ENCODE measurements around the gene KCNQ1.

Gene KCNQ1

DNA sequence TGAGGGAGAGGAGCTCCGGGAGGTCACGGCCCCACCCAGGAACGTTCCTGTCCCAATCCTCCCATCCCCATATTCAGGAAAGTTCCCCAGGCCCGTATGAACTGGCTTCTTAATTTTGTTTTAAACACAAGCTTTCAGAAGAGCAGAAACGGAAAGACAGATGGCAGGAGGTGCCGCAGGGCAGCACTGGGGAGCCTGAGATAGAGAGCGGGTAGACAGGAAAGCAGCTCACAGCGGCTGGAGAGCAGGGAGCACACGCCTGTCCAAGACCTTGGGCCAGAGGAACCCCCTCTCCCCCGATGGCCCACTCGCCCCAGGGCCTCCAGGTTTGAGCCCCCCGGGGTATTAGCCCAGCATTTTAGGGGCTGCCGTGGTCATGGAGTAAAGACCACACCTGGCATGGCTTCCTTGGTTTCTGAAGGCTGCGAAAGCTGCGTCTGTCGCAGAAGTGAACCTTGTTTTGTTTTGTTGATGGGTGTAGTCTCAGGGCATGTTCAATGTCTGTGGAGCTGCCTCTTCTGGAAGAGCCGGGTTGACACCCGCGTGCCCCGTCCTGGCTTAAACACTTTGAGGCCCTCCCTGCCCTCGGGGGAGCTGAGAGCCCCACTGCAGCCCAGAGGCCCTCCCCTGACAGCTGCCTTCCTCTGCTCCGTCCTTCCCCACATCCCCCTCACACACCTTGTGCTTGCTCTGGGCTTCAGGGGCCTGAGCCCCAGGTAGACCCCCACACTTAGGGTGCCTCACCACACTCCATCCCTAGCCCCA lies 272.9 kb downstream of the KCNQ1 start:
- no peaks in the 10 kb centered on the region for H3K79me2 ChIP-seq (ENCODE audit: insufficient read depth, low read length)

DNA sequence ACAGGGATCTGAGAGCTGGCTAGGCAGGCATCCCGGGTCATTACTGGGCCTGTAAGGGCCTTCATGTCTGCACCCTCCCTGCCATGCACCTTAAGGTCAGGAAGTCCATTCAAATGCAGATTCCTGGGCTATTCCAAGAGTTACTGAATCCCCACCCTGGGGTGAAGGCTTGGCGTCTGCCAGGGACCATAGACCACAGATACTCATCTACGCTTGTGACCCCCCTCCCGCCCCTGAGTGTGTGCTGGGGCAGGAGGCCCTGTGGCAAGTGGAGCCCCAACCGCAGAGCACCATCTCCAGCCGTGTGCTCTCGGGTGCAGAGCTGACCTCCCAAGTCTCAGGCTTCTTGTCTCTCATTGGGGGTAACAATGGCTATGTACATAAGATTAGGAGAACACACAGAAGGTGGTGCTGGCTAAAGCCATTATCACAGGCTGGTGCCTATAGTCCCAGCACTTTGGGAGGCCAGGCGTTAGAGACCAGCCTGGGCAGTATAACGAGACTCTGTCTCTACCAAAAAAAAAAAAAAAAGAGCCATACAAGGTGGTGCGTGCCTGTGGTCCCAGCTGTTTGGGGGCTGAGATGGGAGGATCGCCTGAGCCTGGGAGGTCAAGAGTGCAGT lies 274.1 kb downstream of the KCNQ1 start:
- no peak for TF ChIP-seq EZH2phosphoT487 (IDR thresholded peaks at IDR 0.05; ENCODE audit: borderline replicate concordance)
- TF ChIP-seq, protein P1, sequence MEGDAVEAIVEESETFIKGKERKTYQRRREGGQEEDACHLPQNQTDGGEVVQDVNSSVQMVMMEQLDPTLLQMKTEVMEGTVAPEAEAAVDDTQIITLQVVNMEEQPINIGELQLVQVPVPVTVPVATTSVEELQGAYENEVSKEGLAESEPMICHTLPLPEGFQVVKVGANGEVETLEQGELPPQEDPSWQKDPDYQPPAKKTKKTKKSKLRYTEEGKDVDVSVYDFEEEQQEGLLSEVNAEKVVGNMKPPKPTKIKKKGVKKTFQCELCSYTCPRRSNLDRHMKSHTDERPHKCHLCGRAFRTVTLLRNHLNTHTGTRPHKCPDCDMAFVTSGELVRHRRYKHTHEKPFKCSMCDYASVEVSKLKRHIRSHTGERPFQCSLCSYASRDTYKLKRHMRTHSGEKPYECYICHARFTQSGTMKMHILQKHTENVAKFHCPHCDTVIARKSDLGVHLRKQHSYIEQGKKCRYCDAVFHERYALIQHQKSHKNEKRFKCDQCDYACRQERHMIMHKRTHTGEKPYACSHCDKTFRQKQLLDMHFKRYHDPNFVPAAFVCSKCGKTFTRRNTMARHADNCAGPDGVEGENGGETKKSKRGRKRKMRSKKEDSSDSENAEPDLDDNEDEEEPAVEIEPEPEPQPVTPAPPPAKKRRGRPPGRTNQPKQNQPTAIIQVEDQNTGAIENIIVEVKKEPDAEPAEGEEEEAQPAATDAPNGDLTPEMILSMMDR (conservative IDR thresholded peaks at IDR 0.05; ENCODE audit: low read length), result no peak
- Histone ChIP-seq H3K27me3 (ENCODE audit: insufficient read depth, low read length, poor library complexity, severe bottlenecking) (no peaks in the 10 kb centered on the region), H3K9me3 (ENCODE audit: insufficient read depth, low read depth, low read length) (no peaks in the 10 kb centered on the region), H2AFZ (ENCODE audit: low read length) (no peak overlapping the region), H3K4me2 (ENCODE audit: low read depth, low read length, poor library complexity, severe bottlenecking) (no peak overlapping the region), H3K4me1 (ENCODE audit: insufficient read depth, low read length, poor library complexity, severe bottlenecking) (no peaks in the 10 kb centered on the region), H3K36me3 (ENCODE audit: insufficient read depth, low read length) (no peaks in the 10 kb centered on the region), H4K20me1 (ENCODE audit: insufficient read depth, low read length, poor library complexity, severe bottlenecking) (no peaks in the 10 kb centered on the region), H3K4me3 (ENCODE audit: low read length, poor library complexity, severe bottlenecking) (no peak overlapping the region), H3K79me2 (ENCODE audit: insufficient read depth, low read length) (no peaks in the 10 kb centered on the region), H3K9me2 (replicated peaks; ENCODE audit: low read depth, low read length) (no peaks in the 10 kb centered on the region), H3K9ac (ENCODE audit: low read depth, low read length, poor library complexity, severe bottlenecking) (no peak overlapping the region), H3F3A (ENCODE audit: low read depth) (no peaks in the 10 kb centered on the region)

More for the DNA sequence above, 272.9 kb downstream of the KCNQ1 start:
- Histone ChIP-seq H3K9me3 (ENCODE audit: insufficient read depth, low read depth, low read length) (no peaks in the 10 kb centered on the region), H2AFZ (ENCODE audit: low read length) (no peak overlapping the region), H3K4me1 (ENCODE audit: insufficient read depth, low read length, poor library complexity, severe bottlenecking) (no peaks in the 10 kb centered on the region), H4K20me1 (ENCODE audit: insufficient read depth, low read length, poor library complexity, severe bottlenecking) (no peaks in the 10 kb centered on the region), H3K4me3 (ENCODE audit: low read length, poor library complexity, severe bottlenecking) (no peak overlapping the region), H3K4me2 (ENCODE audit: low read depth, low read length, poor library complexity, severe bottlenecking) (no peak overlapping the region), H3K36me3 (ENCODE audit: insufficient read depth, low read length) (no peaks in the 10 kb centered on the region), H3K27me3 (ENCODE audit: insufficient read depth, low read length, poor library complexity, severe bottlenecking) (no peaks in the 10 kb centered on the region), H3K9me2 (replicated peaks; ENCODE audit: low read depth, low read length) (no peaks in the 10 kb centered on the region), H3K9ac (ENCODE audit: low read depth, low read length, poor library complexity, severe bottlenecking) (no peak overlapping the region), H3F3A (ENCODE audit: low read depth) (no peaks in the 10 kb centered on the region)
- TF ChIP-seq EZH2phosphoT487 (IDR thresholded peaks at IDR 0.05; ENCODE audit: borderline replicate concordance), result no peak
- TF ChIP-seq, protein P1 (conservative IDR thresholded peaks at IDR 0.05; ENCODE audit: low read length), result no peak

DNA sequence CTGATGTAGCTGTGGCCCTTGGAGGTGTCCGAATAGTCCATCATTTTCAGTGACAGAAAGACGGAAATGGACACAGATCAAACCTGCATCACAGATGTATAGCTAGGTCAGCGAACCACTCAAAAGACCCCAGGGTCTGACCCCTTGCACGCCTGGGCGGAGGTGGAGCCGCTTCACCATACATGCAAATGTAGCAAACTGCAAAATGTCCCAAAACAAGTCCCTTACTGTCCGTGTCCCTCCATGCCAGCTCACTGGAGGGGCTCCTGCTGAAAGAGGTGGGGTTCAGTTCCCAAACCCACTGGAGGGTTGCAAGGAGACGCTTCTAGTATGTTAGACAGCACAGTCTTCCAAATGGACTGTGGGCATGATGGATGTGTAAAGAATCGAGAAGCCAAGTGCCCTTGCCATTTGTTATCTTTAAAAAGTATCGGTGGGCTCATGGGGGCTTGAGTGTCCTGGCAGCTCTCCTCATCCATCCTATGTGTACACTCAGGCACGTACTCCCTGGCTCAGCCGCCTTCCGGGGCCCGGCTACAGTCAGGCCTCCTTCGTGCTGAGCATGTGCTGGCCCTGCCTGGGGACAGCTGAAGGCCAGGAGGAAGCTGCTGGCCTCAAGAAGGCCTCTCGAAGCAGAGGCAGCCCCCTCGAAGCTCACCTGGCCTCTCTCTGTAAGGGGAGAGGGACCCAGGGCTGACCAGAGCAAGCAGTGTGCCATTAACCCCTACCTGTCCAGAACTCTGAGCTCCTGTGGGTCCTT lies 275.2 kb downstream of the KCNQ1 start:
- no peak overlapping the region for H3K9ac ChIP-seq (ENCODE audit: low read depth, low read length, poor library complexity, severe bottlenecking)
- no peaks in the 10 kb centered on the region for H3K27me3 ChIP-seq (ENCODE audit: insufficient read depth, low read length, poor library complexity, severe bottlenecking)
- H3K9me3 ChIP-seq (ENCODE audit: insufficient read depth, low read depth, low read length), result no peaks in the 10 kb centered on the region
- H4K20me1 ChIP-seq (ENCODE audit: insufficient read depth, low read length, poor library complexity, severe bottlenecking), result no peaks in the 10 kb centered on the region
- H3K4me1 ChIP-seq (ENCODE audit: insufficient read depth, low read length, poor library complexity, severe bottlenecking), result no peaks in the 10 kb centered on the region
- H3F3A ChIP-seq (ENCODE audit: low read depth), result no peaks in the 10 kb centered on the region
- no peaks in the 10 kb centered on the region for H3K79me2 ChIP-seq (ENCODE audit: insufficient read depth, low read length)
- H3K4me2 ChIP-seq (ENCODE audit: low read depth, low read length, poor library complexity, severe bottlenecking), result no peak overlapping the region
- no peak overlapping the region for H3K4me3 ChIP-seq (ENCODE audit: low read length, poor library complexity, severe bottlenecking)
- H3K9me2 ChIP-seq (replicated peaks; ENCODE audit: low read depth, low read length), result no peaks in the 10 kb centered on the region
- no peaks in the 10 kb centered on the region for H3K36me3 ChIP-seq (ENCODE audit: insufficient read depth, low read length)
- TF ChIP-seq, protein P1 (conservative IDR thresholded peaks at IDR 0.05; ENCODE audit: low read length), result no peak
- TF ChIP-seq EZH2phosphoT487 (IDR thresholded peaks at IDR 0.05; ENCODE audit: borderline replicate concordance), result no peak
- no peak overlapping the region for H2AFZ ChIP-seq (ENCODE audit: low read length)

All from Loucy (cell line).